K562 (cell line): ENCODE data around the gene SPAM1. TPM values are rescaled to one million over a fixed set of nuclear protein-coding genes. Genes with fewer than 3 reads are reported as not detected.

Experiments
- ATAC-seq: fragments of 200-7000 bp; cut with Tn5 transposase; 3 replicates; pipeline ENCODE4 v1.9.1; 2020; ENCODE audit warnings: moderate library complexity
- BruUV-seq: library from RNA; stranded (reverse); fragments of 400-500 nt; replicated peaks from 2 replicates; lab custom pipeline; 2021; lab: Mats Ljungman, UMichigan
- CTCF ChIA-PET: fragments of 300-600 bp; formaldehyde crosslinking; extraction: SDS; loops from one replicate; lab custom pipeline; 2021; ENCODE audit warnings: low intra/inter-chr PET ratio; lab: Yijun Ruan, JAX
- POLR2A ChIA-PET: fragments of 300-600, 350-650 bp; sonication (Branson Sonifier 250); formaldehyde crosslinking; extraction: SDS; loops from one replicate; lab custom pipeline; 2021; ENCODE audit warnings: antibody characterized with exemption, inconsistent platforms; lab: Yijun Ruan, JAX
- DNase-seq, 4 experiments: peaks; one replicate each; pipeline versions ENCODE4 v3.0.0 to v3.0.0-alpha.2; 2011 to 2018; ENCODE audit warnings: low spot score in 3 of 4, mixed read lengths in 3 of 4; ENCODE audit errors: extremely low read depth in 1 of 4
- FAIRE-seq: peaks from 2 replicates; lab custom pipeline; 2011; peaks lifted over from hg19 to GRCh38; lab: Jason Lieb, UNC
- H2AFZ ChIP-seq: 2 replicates; pipeline ENCODE4 v1.6.0; 2011; ENCODE audit warnings: low read depth, low read length, control low read depth, inconsistent platforms
- H3K27ac ChIP-seq: fragments of 200-600 bp; 3 replicates; pipeline ENCODE4 v1.8.0; 2011; ENCODE audit warnings: low read depth, mild to moderate bottlenecking, control low read depth, inconsistent platforms, low read length, moderate library complexity, mixed read lengths; ENCODE audit errors: extremely low read depth
- H3K27me3 ChIP-seq, 2 experiments: fragments of 300-600 bp in 1 of 2; 2 replicates in 1 of 2; 3 replicates in 1 of 2; pipeline versions ENCODE4 v1.6.0 to v1.8.0; 2011; ENCODE audit warnings: inconsistent platforms in 2 of 2, low read length in 2 of 2, mild to moderate bottlenecking in 1 of 2, mixed read lengths in 1 of 2, moderate library complexity in 1 of 2; ENCODE audit not compliant: control insufficient read depth in 2 of 2, insufficient read depth in 2 of 2
- H3K36me3 ChIP-seq: fragments of 300-600 bp; 3 replicates; pipeline ENCODE4 v1.8.0; 2011; ENCODE audit warnings: mild to moderate bottlenecking, low read length, inconsistent platforms; ENCODE audit not compliant: control insufficient read depth, insufficient read depth
- H3K4me1 ChIP-seq, 2 experiments: fragments of 200-600 bp in 1 of 2; replicated peaks in 1 of 2; 2 replicates in 1 of 2; 3 replicates in 1 of 2; pipeline versions ENCODE4 v1.5.1 to v1.8.0; 2011; ENCODE audit warnings: inconsistent platforms in 2 of 2, low read length in 2 of 2, mild to moderate bottlenecking in 1 of 2, mixed read lengths in 1 of 2, moderate library complexity in 1 of 2; ENCODE audit not compliant: control insufficient read depth in 2 of 2, insufficient read depth in 2 of 2
- H3K4me2 ChIP-seq: 2 replicates; pipeline ENCODE4 v1.6.1; 2011; ENCODE audit warnings: low read length, control low read depth, inconsistent platforms, mixed read lengths; ENCODE audit not compliant: insufficient read depth
- H3K4me3 ChIP-seq: fragments of 200-600 bp; sonication (generic), shearing (Covaris generic); 2 replicates; pipeline ENCODE4 v1.5.1; 2016; ENCODE audit warnings: control low read depth, inconsistent platforms
- H3K79me2 ChIP-seq: fragments of 200-600 bp; 3 replicates; pipeline ENCODE4 v1.8.0; 2011; ENCODE audit warnings: low read length, inconsistent platforms; ENCODE audit not compliant: control insufficient read depth, insufficient read depth
- H3K9ac ChIP-seq, 2 experiments: 2 replicates each; pipeline versions ENCODE4 v1.6.0 to v1.6.1; 2011; ENCODE audit warnings: low read depth in 2 of 2, low read length in 2 of 2, control low read depth in 1 of 2, inconsistent platforms in 1 of 2, mild to moderate bottlenecking in 1 of 2, mixed read lengths in 1 of 2; ENCODE audit not compliant: insufficient read depth in 1 of 2
- H3K9me1 ChIP-seq: one replicate; pipeline ENCODE4 v1.6.0; 2011; ENCODE audit warnings: inconsistent platforms, mild to moderate bottlenecking, low read length, moderate library complexity; ENCODE audit not compliant: control insufficient read depth, insufficient read depth
- H3K9me3 ChIP-seq: replicated peaks from 2 replicates; pipeline ENCODE4 v1.5.1; 2011; ENCODE audit warnings: low read depth, low read length, inconsistent platforms; ENCODE audit not compliant: control insufficient read depth, insufficient read depth
- H4K20me1 ChIP-seq: replicated peaks from 2 replicates; pipeline ENCODE4 v1.6.1; 2011; ENCODE audit warnings: low read length, inconsistent platforms, mixed read lengths; ENCODE audit not compliant: control insufficient read depth, insufficient read depth
- GTF2B ChIP-seq: IDR thresholded peaks from 2 replicates; pipeline ENCODE4 v1.6.1; 2011; ENCODE audit not compliant: insufficient read length; ENCODE audit errors: extremely low read depth
- HEY1 ChIP-seq: fragments of 250-450 bp; sonication (Bioruptor Pico); IDR thresholded peaks from 2 replicates; pipeline ENCODE4 v1.5.0; 2020; ENCODE audit warnings: mild to moderate bottlenecking, moderate library complexity, borderline replicate concordance
- NR0B1 ChIP-seq: fragments of 450-650 bp; IDR thresholded peaks from one replicate; pipeline ENCODE4 v1.6.1; 2018; ENCODE audit warnings: mild to moderate bottlenecking, moderate library complexity; ENCODE audit not compliant: partially characterized antibody
- ZNF277 ChIP-seq: fragments of 250-450 bp; sonication (Bioruptor Pico); IDR thresholded peaks from 2 replicates; pipeline ENCODE4 v1.8.0; 2022; ENCODE audit warnings: inconsistent platforms, mild to moderate bottlenecking, moderate library complexity, borderline replicate concordance
- WGBS: fragments of 100-300 bp; shearing (Covaris generic); methylation state at CpG from one replicate; pipeline ENCODE4 v1.1.6; 2016; ENCODE audit warnings: low coverage, mixed read lengths; ENCODE audit not compliant: insufficient coverage; ENCODE audit errors: missing lambda C conversion rate; 5-methylcytosine and 5-hydroxymethylcytosine counted together
- in situ Hi-C: fragments of 300-500 bp; cut with MboI; formaldehyde crosslinking; loops from 4 replicates; pipeline ENCODE4 v1.15.0; 2018; ENCODE audit warnings: inconsistent platforms, mixed read lengths
- intact Hi-C: fragments of 100-400 bp; cut with micrococcal nuclease; formaldehyde crosslinking; loops from 2 replicates; pipeline ENCODE4 v1.14.2; 2022
- polyA plus RNA-seq, 8 experiments: library from polyadenylated mRNA; depleted of rRNA in 4 of 8; stranded (reverse) in 5 of 8; unstranded in 3 of 8; fragments of >200 nt; fragmentation: Nextera tagmentation in 2 of 8; fragmentation: Illumina TruSeq in 1 of 8; extraction: Ambion mirVana in 2 of 8; extraction: Trizol in 1 of 8; gene quantifications; 2 replicates each; pipeline versions ENCODE4 v1.2.1 to v1.2.3, GENCODE V29; 2011 to 2014; ENCODE audit warnings: inconsistent platforms in 1 of 8, missing spikeins in 1 of 8
- total RNA-seq, 7 experiments: library from RNA; depleted of rRNA in 6 of 7; stranded (reverse); fragments of >200 nt in 6 of 7; fragmentation: Illumina TruSeq in 2 of 7; extraction: Trizol in 2 of 7; gene quantifications; 2 replicates each; pipeline versions ENCODE4 v1.2.1 to v1.2.3, GENCODE V29; 2011 to 2021; ENCODE audit warnings: low replicate concordance in 1 of 7

The SPAM1 gene
- total and polyA plus RNA-seq, 9 of the 15 experiments (the other 6 are each of a cell fraction or from before 2014, with no cell fraction given), result not detected

GRCh38 chr7:123935436-123936381 lies 10.7 kb downstream of the SPAM1 start:
- Histone ChIP-seq H3K9ac (no peak overlapping the region), H3K79me2 (no peaks in the 10 kb centered on the region), H3K4me3 (no peak overlapping the region), H3K27me3 (no peaks in the 10 kb centered on the region), H3K4me1 (no peaks in the 10 kb centered on the region), H3K9me1 (no peaks in the 10 kb centered on the region), H3K36me3 (no peaks in the 10 kb centered on the region), H3K4me2 (no peak overlapping the region), H2AFZ (no peak overlapping the region), H3K27ac (no peak overlapping the region), H3K9me3 (no peaks in the 10 kb centered on the region), H4K20me1 (no peaks in the 10 kb centered on the region)
- ATAC-seq (no peak), FAIRE-seq (no peak), DNase-seq (no peak)
- BruUV-seq, result no TSS peak
- WGBS, result 0% methylated on average over 1 of the region's 1 CpG
- intact Hi-C loops (no loop called here), in situ Hi-C loops (no loop called here)
- TF ChIP-seq ZNF277 (no peak), HEY1 (no peak), GTF2B (no peak), NR0B1 (no peak)
- CTCF ChIA-PET, result no interaction called here
- POLR2A ChIA-PET, result no interaction called here
